G401.6 (cell line): ENCODE data around the gene TVP23C.
A peak's percentile ranks its signal among the peaks of the same experiment; 100 is the strongest.
"Not testable (repeated sequence)": the region's sequence is repeated elsewhere in the genome, so short reads cannot be mapped to it uniquely, and the experiment has no call there.

Source experiments
- FAIRE-seq: peaks from 2 replicates; lab custom pipeline; 2012; peaks lifted over from hg19 to GRCh38; lab: Jason Lieb, UNC

The TVP23C gene

DNA sequence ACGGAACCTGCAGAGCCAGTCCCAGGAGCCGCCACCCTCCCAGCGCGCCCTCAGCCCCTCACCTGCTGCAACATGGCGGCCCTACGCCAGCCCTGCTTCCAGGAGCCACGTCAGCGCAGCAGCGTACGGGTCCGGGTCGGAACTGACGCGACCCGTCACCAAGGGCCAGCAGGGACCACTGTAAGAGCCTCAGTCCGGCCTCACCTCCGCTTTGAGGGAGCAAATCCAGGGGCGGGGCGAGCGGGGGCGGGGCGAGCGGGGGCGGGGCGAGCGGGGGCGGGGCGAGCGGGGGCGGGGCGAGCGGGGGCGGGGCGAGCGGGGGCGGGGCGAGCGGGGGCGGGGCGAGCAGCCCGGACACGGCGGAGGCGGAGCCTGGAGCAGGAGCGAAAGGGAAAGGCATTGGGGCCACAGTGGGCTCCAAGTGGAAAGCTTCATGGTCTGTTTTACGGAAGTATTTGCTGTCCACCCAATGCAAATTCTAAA lies at the start of gene TVP23C:
TSS of gene TVP23C (minus strand) at position 109 of the 483 bp plus-strand sequence. CDS start at position 74, 35 bp downstream.
- FAIRE-seq = not testable (repeated sequence)

DNA sequence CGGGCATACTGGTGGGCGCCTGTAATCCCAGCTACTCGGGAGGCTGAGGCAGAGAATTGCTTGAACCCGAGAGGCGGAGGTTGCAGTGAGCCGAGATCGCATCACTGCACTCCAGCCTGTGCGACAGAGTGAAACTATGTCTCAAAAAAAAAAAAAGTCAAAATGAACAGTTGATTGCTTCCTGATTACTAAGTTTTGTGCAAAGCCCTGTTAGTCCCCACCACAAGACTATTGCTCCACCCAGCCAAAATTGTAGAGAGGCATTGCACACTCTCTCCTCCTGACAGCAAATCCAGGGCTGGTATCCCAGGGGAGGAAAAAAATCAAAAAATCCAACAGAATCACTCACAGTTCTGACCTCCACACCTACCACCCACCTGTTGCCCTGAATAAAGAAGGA lies 29.7 kb upstream of the TVP23C start:
- FAIRE-seq = not testable (repeated sequence)

DNA sequence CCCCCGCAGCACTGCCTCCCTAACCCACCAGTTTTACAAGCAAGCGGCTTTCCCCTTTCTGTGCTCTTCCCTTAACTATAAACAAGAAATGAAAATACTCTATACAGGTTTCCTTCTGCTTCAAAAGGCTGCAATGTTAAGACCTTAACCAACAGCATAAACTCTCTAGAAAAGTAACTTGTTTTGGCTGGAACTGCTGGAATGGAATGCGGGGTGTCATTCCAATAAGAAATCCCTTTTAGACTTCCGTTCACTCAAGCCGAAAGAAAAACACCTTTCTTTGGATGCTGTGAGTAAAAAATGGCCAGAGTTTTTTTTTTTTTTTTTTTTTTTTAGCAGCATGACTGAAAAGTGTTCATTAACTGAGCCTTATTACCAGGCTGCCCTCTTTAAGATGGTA lies 28.7 kb upstream of the TVP23C start:
- not testable (repeated sequence) for FAIRE-seq

DNA sequence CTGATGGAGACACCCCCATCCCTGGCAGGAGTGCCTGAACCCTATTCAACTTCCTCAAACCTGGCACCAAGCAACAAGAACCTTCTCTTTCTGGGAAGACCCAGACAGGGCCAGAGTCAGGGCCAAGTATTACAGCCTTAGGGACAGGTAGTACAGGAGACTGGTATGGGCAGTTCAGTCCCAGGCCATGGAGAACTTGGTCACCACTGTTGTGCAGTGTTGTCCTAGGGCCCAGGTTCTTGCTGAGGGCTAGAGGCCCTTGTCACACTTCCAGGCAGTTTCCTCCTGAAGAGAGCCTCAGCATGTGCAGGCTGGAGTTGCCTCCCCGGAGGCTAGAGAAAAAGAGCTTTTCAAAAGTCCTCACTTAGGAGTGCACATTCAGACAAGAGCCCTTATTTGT lies 27.6 kb upstream of the TVP23C start:
- not testable (repeated sequence) for FAIRE-seq

DNA sequence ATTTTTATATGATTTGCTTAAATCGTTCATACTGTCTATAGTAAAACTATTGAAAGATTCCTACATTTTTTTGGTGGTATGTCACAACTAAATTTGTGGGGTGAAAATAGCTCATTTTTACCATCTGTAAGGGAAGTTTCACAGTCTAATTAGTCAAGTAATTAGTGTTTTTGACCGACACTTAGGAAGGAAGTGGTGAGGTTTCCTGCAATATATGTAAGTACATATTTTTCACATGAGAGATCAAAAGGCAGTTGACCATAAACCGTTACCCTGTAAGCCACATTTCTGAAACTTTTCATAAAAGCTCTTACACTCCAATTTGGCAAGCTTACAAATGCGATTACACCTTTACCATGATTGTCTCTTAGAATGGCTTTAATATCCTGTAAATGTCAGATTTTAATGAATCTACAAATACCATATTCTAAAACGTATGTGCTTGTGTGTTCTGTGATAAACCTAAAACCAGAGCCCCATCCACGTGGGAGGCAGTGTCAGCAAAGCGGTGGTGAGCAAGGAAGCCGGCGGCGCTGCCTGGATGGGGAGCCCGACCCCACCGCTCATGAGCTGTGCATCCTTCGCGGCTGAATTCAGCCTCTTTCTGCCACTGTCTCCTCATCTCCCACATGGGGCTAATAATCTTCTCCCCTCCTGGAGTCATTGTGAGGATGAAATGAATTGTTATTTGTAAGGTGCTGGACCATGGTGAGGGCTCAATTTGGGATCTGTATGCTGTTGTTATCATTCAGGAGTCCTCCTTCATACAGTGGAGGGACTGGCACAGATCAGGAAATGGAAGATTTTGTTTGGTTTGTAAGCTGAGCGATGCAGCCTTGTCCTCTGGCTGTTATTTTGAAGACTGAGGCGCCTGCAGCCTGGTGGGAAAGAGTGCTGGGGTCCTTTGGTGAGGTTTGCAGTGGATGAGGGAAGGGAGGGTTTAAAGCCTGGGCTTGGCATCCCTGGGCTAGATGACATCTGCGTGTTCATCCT lies 26.6 kb upstream of the TVP23C start:
- FAIRE-seq = not testable (repeated sequence)

DNA sequence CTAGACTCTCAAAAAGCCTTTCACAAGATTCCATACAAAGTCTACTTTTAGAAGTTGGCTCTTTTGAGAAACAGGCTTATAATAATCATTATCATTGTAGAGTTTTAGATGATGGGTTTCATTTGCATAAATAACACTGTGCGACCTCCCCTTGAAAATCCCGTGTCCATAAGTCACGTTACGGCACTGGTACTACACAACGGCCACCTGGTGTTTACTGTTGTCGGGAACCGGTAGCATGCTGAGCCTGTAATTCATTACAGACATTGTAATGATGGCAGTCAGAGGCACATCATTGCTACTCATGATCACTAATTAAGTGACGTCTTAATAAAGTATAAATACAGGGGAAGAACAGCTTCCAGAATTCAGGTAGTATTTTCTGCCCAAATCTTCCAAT lies 24.7 kb upstream of the TVP23C start:
- FAIRE-seq = not testable (repeated sequence)

DNA sequence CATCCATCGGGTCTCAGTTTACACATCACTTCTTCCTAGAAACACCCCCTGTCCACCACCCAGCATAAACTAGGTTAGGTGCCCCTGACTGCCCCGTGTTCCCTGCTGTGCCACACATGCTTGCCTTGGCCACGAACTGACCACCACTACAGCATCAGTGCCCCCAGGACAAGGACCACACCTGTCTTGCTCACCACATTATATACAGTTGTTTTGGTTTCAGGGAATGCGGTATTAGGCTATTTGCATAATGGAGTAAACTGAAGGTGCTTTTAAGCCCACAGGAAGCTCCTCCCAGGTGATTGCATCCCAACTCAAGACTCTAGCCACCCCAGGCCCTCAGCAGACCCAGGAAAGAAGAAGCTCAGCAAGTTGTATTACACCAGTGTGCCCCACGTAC lies 20.0 kb upstream of the TVP23C start:
- FAIRE-seq = not testable (repeated sequence)

DNA sequence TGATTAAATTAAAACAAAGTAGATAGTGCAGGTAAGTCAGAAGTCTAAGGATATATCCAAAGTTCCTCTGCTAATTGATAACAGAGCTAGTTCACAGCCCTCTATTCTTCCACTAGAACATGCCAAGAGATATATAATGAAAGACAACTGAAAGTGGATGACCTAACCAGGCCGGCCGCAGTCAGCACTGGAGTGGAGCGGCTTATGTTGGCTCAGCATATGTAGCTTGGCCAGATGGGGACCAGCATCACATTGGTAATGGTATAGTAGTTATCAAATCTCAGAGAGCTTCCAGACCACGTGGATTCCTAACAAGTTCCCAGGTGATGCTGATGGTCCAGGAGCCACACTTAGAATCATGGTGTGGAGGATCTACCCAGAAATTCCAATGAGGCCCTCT lies 18.2 kb upstream of the TVP23C start:
- FAIRE-seq = not testable (repeated sequence)

DNA sequence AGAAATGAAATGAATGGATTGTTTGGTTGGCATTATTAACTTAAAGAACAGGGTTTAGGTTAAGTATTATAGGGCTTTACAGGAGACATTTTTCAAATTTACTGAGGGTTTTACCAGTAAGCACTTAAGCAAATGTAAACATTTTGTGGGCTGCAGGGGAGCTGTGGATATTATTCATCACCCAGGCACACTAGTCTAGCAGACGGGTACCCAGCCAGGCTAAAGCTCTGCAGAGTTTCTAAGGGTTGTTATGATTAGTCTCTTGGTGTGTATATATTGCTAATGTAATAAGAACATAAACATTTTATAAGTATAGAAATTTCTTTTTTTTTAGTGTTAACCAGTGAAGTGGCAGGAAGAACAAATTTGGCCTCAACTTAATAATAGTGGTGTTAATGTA lies 13.6 kb upstream of the TVP23C start:
- not testable (repeated sequence) for FAIRE-seq

DNA sequence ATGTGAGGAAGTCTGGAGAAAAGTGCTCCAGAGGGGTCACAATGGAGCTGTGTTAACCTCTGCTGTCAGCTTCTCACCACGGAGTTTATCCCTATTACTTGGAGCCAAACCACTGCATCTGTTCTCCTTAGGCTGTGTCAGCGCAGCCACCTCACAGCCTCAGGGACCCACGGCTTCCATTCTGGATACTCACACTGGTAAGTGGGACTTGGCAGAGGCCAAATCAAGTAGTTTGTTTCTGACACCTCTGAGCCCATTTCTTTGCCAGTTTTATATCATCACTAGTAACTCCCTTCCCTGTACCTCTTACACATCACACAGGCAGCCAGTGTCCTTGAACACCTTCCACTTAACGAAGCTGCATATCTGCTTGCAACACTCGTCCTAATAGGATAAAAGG lies 11.4 kb upstream of the TVP23C start:
- not testable (repeated sequence) for FAIRE-seq

DNA sequence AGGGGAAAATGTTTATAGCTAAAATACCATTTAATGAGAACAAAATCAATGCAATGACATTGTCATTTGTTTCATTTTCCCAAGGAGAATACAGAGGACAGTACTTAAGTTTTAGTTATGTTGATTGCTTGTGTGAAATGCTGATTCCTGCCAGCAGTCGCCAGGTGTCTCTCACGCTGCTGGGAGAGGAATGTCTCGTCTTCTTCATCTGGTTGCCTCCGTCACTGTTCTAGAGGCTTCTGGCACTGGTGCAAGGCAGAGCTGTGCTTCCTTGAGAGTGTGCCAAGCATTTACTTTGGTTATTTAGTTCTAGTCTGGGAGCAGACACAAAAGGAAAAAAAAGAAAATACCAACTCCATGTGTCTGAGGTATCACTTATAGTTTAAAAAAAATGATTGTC lies 10.6 kb upstream of the TVP23C start:
- FAIRE-seq = not testable (repeated sequence)

DNA sequence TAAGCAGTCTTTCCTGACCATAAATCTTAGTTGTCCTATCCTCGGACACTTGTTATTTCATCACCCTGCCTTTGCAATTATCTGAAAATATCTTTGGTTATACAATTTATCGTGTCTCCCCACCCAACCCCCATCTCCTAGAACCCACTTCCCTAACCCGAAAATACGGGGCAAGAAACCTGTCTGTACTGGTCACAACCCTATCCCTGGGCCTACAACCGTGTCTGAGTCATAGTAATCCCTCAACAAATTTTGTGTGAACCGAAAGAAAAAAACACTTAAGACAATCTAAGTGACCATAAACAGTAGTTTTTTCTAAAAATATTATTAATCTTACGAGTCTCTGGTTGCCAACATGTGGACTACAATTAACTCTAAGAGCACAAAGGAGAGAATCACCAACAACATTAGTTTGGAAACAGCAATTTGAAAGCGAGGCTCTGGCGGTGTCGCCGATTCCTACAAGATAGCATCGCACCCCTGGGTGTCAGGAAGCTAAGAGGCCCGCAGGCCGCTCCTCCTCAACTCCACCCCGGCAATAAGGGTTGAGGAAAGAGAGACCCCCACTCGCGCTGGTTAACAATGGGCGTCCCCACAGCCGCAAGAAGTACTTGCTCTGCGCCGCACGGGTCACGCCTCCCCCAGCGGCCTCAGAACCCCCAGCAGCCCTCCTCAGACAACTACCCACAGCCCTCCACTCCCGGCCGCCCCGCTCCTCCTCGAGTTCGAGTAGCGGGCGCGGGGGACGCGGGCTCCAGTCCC lies 489 bp downstream of the TVP23C start:
- FAIRE-seq = not testable (repeated sequence)

DNA sequence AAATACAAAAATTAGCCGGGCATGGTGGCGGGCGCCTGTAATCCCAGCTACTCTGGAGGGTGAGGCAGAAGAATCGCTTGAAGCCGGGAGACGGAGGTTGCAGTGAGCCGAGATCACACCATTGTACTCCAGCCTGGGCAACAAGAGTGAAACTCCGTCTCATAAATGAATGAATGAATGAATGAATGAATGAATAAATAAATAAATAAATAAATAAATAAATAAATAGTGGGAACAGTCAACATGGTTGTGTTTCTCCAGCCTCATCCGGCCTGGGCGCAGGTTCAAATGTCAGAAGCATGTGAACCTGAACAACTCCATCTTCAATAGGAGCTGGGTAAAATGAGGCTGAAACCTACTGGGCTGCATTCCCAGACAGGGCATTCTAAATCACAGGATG lies 1.8 kb downstream of the TVP23C start:
- not testable (repeated sequence) for FAIRE-seq

DNA sequence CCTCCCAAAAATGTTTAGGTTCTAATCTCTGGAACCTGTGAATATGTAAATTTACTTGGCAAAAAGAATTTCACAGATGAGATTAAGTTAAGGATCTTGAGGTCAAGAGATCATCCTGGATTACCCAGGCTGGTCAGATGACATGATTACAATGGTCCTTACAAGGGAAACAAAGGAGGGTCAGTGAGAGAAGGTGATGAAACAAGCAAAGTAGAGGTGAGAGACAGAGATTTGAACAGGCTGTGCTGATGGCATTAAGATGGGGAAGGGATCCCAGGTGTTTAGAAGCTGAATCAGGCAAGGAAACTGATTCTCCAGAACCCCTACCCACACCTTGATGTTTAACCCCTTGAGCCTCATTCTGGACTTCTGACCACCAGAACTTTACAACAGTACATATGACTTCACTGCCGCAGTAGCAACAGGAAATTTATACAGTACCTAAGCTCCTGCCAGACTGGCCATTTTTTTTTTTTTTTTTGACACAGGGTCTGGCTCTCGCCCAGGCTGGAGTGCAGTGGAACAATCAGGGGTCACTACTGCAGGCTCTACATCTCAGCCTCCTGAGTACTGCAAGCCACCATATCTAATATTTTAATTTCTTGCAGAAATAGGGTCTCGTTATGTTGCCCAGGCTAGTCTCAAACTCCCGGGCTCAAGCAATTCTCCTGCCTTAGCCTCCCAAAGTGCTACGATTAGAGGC lies 4.7 kb downstream of the TVP23C start:
- FAIRE-seq = not testable (repeated sequence)

DNA sequence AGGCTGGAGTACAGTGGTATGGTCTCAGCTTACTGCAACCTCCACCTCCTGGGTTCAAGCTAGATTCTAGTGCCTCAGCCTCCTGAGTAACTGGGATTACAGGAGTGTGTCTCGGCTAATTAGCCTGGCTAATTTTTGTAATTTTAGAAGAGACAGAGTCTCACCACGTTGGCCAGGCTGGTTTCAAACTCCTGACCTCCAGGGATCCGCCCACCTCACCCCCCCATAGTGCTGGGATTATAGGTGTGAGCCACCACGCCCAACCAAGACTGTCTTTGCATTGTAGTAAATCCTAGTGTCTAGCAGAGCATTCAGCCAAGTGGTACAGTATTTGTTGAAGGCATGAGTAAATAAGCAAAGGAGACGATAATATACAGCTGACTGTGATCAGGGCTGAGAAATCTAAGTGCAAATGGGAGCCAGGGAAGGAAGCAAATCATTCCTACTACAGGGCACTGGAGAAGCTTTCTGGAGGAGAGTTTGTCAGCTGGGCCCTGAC lies 5.9 kb downstream of the TVP23C start:
- FAIRE-seq = not testable (repeated sequence)

DNA sequence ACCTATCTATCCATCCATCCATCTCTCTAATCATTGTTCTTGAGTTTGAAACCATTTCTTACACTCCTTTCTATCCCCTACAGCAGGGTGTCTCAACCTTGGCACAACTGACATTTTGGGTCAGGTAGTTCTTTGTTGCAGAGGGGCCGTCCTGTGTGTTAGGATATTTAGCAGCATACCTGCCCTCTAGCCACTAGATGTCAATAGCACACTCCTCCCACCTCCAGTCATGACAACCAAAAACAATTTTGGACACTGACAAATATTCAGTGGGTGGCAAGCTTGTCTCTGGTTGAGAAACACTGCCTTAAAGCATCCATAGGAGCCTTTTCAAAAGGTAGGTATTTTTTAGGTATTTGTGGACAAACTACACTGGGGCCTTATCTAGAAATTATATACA lies 10.4 kb downstream of the TVP23C start:
- FAIRE-seq = peak; percentile 28

DNA sequence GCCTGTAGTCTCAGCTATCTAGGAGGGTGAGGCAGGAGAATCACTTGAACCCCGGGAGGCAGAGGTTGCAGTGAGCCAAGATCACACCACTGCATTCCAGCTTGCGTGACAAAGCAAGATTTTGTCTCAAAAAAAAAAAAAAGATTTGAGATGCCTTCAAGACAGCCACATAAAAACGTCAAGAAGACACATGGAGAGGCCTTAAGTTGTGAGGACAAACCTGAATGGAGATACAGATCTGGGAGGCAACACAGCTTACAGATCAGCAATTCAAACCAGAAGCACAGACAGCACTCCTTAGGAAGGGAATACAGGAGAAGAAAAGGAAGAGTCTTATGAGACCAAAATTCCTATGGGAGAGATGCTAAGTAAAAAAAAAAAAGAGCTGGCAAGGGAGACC lies 13.7 kb downstream of the TVP23C start:
- FAIRE-seq = not testable (repeated sequence)

DNA sequence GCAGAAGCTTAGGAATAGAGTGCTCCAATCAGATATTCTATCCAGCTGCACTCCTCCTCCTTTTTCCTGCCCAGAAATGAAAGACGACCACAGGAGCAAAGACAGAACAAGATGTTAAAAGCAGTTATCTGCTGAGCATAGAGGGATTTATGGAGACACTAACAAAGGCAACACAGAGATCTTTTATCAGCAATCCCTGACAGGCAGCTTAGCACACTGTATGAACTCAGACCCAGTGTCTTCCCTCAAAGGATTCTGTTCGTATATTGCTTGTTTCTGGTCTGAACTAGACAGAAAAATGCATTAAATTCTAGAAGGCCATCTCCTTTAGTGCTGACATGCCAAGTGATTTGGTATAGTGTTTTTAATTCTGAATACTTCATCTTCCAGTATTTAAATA lies 16.7 kb downstream of the TVP23C start:
- FAIRE-seq = not testable (repeated sequence)

DNA sequence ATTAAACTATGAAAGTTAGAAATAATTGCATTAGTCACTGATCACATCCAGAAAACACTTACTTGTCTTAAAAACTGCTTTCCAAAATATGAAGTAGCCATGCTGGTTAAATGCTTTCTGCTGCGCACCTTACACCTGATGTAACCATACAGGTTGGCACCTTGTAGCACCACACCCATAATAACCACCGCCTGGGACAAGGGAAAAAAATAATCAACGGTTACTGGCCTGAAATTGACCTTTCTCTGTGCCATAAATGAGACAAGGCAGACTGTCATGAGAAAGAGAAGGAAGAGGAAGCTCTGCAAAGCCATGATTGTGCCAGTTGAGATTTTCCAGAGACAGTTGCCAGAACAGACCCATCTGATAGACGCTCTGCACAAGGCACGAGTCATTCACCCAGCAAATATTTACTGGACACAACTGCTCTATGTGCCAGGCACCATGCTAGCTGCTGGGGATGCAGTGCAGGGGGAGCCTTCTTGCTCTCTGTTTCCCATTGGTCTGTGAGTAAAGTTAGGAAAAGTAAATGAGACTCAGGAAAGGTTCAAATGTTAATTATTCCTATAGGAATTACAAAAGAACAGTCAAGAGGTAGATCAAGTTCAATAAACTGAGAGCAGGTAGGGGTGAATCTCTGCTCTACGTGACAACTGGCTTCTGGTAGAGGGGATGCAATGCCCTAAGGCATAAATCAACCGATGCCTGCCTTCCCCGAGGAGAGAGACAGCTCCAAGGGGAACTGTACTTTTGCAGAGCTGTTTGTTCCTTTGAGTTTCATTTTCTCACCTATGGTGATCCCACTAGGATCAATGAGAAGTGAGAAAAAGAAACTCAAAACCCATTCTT lies 22.7 kb downstream of the TVP23C start:
- not testable (repeated sequence) for FAIRE-seq

DNA sequence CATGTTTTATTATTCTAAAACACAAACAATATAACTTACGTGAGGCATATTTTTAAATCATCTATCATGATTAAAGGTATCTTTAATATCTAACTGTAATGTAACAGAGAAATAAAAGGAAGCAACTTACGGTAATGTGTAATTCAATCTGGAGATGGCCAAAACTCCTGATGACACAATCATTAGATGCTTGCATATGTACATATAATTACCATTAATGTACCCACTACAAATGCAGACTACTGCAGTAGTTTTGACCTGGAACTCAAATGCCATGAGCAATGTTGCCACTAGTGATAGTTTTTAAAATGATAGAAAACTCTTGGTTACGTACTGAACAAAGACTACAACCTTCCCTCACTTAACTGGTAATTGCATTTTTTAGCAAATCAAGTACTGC lies 30.2 kb downstream of the TVP23C start:
- FAIRE-seq = not testable (repeated sequence)
